A549 (cell line): ENCODE results near the gene TSC22D3. TPM values are rescaled to one million over a fixed set of nuclear protein-coding genes. Genes with fewer than 3 reads are reported as not detected.
"Not testable (repeated sequence)": the region's sequence is repeated elsewhere in the genome, so short reads cannot be mapped to it uniquely, and the experiment has no call there.

Experiments used
- ATAC-seq, 2 experiments: fragments of 200-7000 bp in 1 of 2; fragments of >200 bp in 1 of 2; cut with Nextera tagmentation in 1 of 2; cut with Tn5 transposase in 1 of 2; 3 replicates each; pipeline versions ENCODE4 v1.8.0 to v1.9.1; 2018 to 2020; ENCODE audit warnings: mild to moderate bottlenecking in 1 of 2, moderate library complexity in 1 of 2
- CTCF ChIA-PET: fragments of 300-600 bp; sonication (Branson Sonifier 250); formaldehyde crosslinking; extraction: SDS; loops from one replicate; lab custom pipeline; 2021; ENCODE audit warnings: antibody characterized with exemption, inconsistent platforms; lab: Yijun Ruan, JAX
- POLR2A ChIA-PET: fragments of 350-600 bp; formaldehyde crosslinking; extraction: SDS; loops from one replicate; lab custom pipeline; 2021; ENCODE audit warnings: antibody characterized with exemption, inconsistent platforms; lab: Yijun Ruan, JAX
- DNase-seq, 2 experiments: peaks; one replicate each; pipeline versions ENCODE4 v3.0.0 to v3.0.0-alpha.2; 2011 to 2016; ENCODE audit warnings: low read depth in 1 of 2, low spot score in 1 of 2
- FAIRE-seq: peaks from 2 replicates; lab custom pipeline; 2011; peaks lifted over from hg19 to GRCh38; lab: Jason Lieb, UNC
- H3K27ac ChIP-seq, 2 experiments: fragments of >200 bp; sonication (Bioruptor Twin); formaldehyde crosslinking; 3 replicates each; pipeline ENCODE4 v1.5.1; 2016 to 2017
- H3K4me1 ChIP-seq: fragments of >200 bp; sonication (Bioruptor Twin); formaldehyde crosslinking; 3 replicates; pipeline ENCODE4 v1.6.1; 2016
- H3K4me2 ChIP-seq: fragments of >200 bp; sonication (Bioruptor Twin); formaldehyde crosslinking; 3 replicates; pipeline ENCODE4 v1.6.1; 2016
- H3K4me3 ChIP-seq: fragments of >200 bp; sonication (Bioruptor Twin); formaldehyde crosslinking; 3 replicates; pipeline ENCODE4 v1.5.1; 2016
- H3K9me3 ChIP-seq: fragments of >200 bp; sonication (Bioruptor Twin); formaldehyde crosslinking; 3 replicates; pipeline ENCODE4 v1.6.1; 2016
- CBX2 ChIP-seq: fragments of 200-600 bp; sonication (generic); IDR thresholded peaks from 2 replicates; pipeline ENCODE4 v1.6.1; 2016; ENCODE audit warnings: low read depth, mild to moderate bottlenecking, borderline replicate concordance
- CEBPB ChIP-seq, 2 experiments: fragments of >200 bp in 1 of 2; sonication (Bioruptor Twin) in 1 of 2; formaldehyde crosslinking in 1 of 2; IDR thresholded peaks; 2 replicates each; pipeline ENCODE4 v1.6.1; 2012 to 2016
- CHD2 ChIP-seq: fragments of 150-350 bp; IDR thresholded peaks from 2 replicates; pipeline ENCODE4 v1.6.1; 2014; ENCODE audit warnings: low read length; ENCODE audit not compliant: partially characterized antibody
- CTCF ChIP-seq: fragments of >200 bp; sonication (Bioruptor Twin); formaldehyde crosslinking; IDR thresholded peaks from 3 replicates; pipeline ENCODE4 v1.5.1; 2016
- EP300 ChIP-seq, 2 experiments: fragments of >200 bp; sonication (Bioruptor Twin); formaldehyde crosslinking; IDR thresholded peaks; 2 replicates in 1 of 2; 3 replicates in 1 of 2; pipeline ENCODE4 v1.6.1; 2016 to 2017
- ESRRA ChIP-seq: fragments of 150-350 bp; IDR thresholded peaks from 2 replicates; pipeline ENCODE4 v1.6.1; 2014; ENCODE audit warnings: mild to moderate bottlenecking, low read length, borderline replicate concordance
- FOXS1 ChIP-seq: fragments of 250-450 bp; sonication (Bioruptor Pico); IDR thresholded peaks from 2 replicates; pipeline ENCODE4 v1.5.0; 2020; ENCODE audit warnings: mild to moderate bottlenecking, moderate library complexity
- HDAC2 ChIP-seq: fragments of 200-600 bp; sonication (generic); IDR thresholded peaks from 2 replicates; pipeline ENCODE4 v1.6.1; 2016
- HEYL ChIP-seq: fragments of 250-450 bp; sonication (Bioruptor Pico); IDR thresholded peaks from 2 replicates; pipeline ENCODE4 v1.8.0; 2021; ENCODE audit warnings: mild to moderate bottlenecking, moderate library complexity
- HOXA7 ChIP-seq: fragments of 250-450 bp; sonication (Bioruptor Pico); IDR thresholded peaks from 2 replicates; pipeline ENCODE4 v1.5.0; 2020; ENCODE audit warnings: mild to moderate bottlenecking, moderate library complexity
- KDM1A ChIP-seq: fragments of 200-600 bp; sonication (generic); IDR thresholded peaks from 2 replicates; pipeline ENCODE4 v1.6.1; 2016; ENCODE audit warnings: low read depth, mild to moderate bottlenecking
- KDM5A ChIP-seq: fragments of 200-600 bp; sonication (generic); IDR thresholded peaks from 2 replicates; pipeline ENCODE4 v1.6.1; 2016; ENCODE audit warnings: antibody characterized with exemption, mild to moderate bottlenecking
- MAZ ChIP-seq: fragments of 150-350 bp; IDR thresholded peaks from 2 replicates; pipeline ENCODE4 v1.6.1; 2014; ENCODE audit warnings: antibody characterized with exemption, low read depth, low read length, borderline replicate concordance
- NR3C1 ChIP-seq: fragments of >200 bp; sonication (Bioruptor Twin); formaldehyde crosslinking; IDR thresholded peaks from 3 replicates; pipeline ENCODE4 v1.6.1; 2017
- PHF8 ChIP-seq: fragments of 200-600 bp; sonication (generic); IDR thresholded peaks from 2 replicates; pipeline ENCODE4 v1.6.1; 2016; ENCODE audit warnings: low read depth, mild to moderate bottlenecking, antibody characterized with exemption, moderate library complexity, borderline replicate concordance
- POLR2A ChIP-seq: IDR thresholded peaks from 2 replicates; pipeline ENCODE4 v1.6.1; 2012; ENCODE audit warnings: mild to moderate bottlenecking, low read length
- RARB ChIP-seq: fragments of 250-450 bp; sonication (Bioruptor Pico); IDR thresholded peaks from 2 replicates; pipeline ENCODE4 v1.8.0; 2021; ENCODE audit warnings: mild to moderate bottlenecking, moderate library complexity
- RCOR1 ChIP-seq: fragments of 150-350 bp; IDR thresholded peaks from 2 replicates; pipeline ENCODE4 v1.6.1; 2014; ENCODE audit warnings: antibody characterized with exemption, low read length, low read depth
- SMC3 ChIP-seq: fragments of >200 bp; sonication (Bioruptor Twin); formaldehyde crosslinking; IDR thresholded peaks from 3 replicates; pipeline ENCODE4 v1.6.1; 2018; ENCODE audit warnings: inconsistent platforms
- ZFP36 ChIP-seq: fragments of 450-650 bp; IDR thresholded peaks from 2 replicates; pipeline ENCODE4 v1.6.1; 2014; ENCODE audit warnings: borderline replicate concordance; ENCODE audit not compliant: partially characterized antibody
- ZNF302 ChIP-seq: fragments of 250-450 bp; sonication (Bioruptor Pico); IDR thresholded peaks from 2 replicates; pipeline ENCODE4 v1.9.0; 2021; ENCODE audit warnings: inconsistent platforms, mild to moderate bottlenecking, moderate library complexity
- WGBS: methylation state at CpG from one replicate; pipeline ENCODE4 v1.1.6; 2017; ENCODE audit errors: missing lambda C conversion rate; 5-methylcytosine and 5-hydroxymethylcytosine counted together
- polyA plus RNA-seq, 4 experiments: library from polyadenylated mRNA; depleted of rRNA in 3 of 4; stranded (reverse); fragments of >200 nt; fragmentation: RNase III in 1 of 4; extraction: RNeasy Plus Mini Kit Qiagen cat#74134 plus additional on column Dnase treatment in 1 of 4; gene quantifications; 2 replicates in 3 of 4; 3 replicates in 1 of 4; pipeline ENCODE4 v1.2.3, GENCODE V29; 2011 to 2017
- TF ChIP-seq, protein P1 (sequence below): fragments of 150-350 bp; IDR thresholded peaks from 2 replicates; pipeline ENCODE4 v1.6.1; 2014; ENCODE audit warnings: low read depth, mild to moderate bottlenecking, low read length

TSC22D3 gene
- polyA plus RNA-seq, 2 of the 4 experiments (the other 2 are of a cell fraction) = 12.2 to 65.4 TPM

- Histone ChIP-seq H3K9me3 (no peaks in the 10 kb centered on the region), H3K4me3 (no peak overlapping the region), H3K4me1 (no peaks in the 10 kb centered on the region), H3K4me2 (no peak overlapping the region), H3K27ac (no peak overlapping the region)
- no peak for TF ChIP-seq KDM5A
- TF ChIP-seq, protein P1, sequence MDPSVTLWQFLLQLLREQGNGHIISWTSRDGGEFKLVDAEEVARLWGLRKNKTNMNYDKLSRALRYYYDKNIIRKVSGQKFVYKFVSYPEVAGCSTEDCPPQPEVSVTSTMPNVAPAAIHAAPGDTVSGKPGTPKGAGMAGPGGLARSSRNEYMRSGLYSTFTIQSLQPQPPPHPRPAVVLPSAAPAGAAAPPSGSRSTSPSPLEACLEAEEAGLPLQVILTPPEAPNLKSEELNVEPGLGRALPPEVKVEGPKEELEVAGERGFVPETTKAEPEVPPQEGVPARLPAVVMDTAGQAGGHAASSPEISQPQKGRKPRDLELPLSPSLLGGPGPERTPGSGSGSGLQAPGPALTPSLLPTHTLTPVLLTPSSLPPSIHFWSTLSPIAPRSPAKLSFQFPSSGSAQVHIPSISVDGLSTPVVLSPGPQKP = no peak
- no peak for ATAC-seq
- WGBS = 70% methylated on average over 5 of the region's 5 CpGs
- FAIRE-seq = no peak
- no peak for DNase-seq
- ChIA-PET POLR2A (no interaction called here), CTCF (no interaction called here)
Measured at GRCh38 chrX:107691024-107691448, 84.6 kb downstream of the TSC22D3 start.

DNA sequence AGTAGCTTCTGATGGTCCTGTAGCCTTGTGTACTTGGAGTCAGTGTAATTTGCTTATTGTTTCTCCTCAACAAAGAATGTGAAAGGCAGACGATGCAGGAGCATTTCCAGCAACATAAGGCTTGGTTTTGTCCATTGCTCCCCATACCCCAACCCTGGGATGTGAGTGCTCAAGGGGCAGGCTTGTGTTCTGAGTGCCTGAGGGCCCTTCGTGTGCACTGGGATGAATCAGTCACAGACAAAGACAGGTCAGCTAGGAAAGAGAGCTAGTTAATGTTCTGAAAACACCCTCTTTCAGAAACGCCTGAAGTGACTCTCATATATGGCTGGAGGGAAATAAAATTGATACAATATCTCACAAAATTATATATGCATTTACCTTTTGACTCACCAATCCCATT, 88.1 kb downstream of the TSC22D3 start:
- 52% methylated on average over 3 of the region's 3 CpGs for WGBS
- H3K9me3 ChIP-seq = no peaks in the 10 kb centered on the region
- H3K27ac ChIP-seq = no peak overlapping the region
- DNase-seq = no peak
- no peaks in the 10 kb centered on the region for H3K4me1 ChIP-seq
- ChIA-PET CTCF (no interaction called here), POLR2A (no interaction called here)
- TF ChIP-seq EP300 (IDR thresholded peaks at IDR 0.05) = no peak
- no peak for TF ChIP-seq CBX2
- TF ChIP-seq POLR2A = no peak
- TF ChIP-seq KDM1A = no peak
- no peak for TF ChIP-seq CEBPB (IDR thresholded peaks at IDR 0.05)
- no peak for TF ChIP-seq CTCF
- TF ChIP-seq ZFP36 = no peak
- TF ChIP-seq RCOR1 = no peak
- TF ChIP-seq NR3C1 = no peak
- TF ChIP-seq HDAC2 = no peak
- no peak for TF ChIP-seq HEYL (CRISPR knock-in tag)
- TF ChIP-seq HOXA7 (CRISPR knock-in tag) = no peak
- TF ChIP-seq CHD2 = no peak
- TF ChIP-seq FOXS1 = no peak
- H3K4me3 ChIP-seq = no peak overlapping the region
- FAIRE-seq = no peak
- no peak for ATAC-seq
- no peak overlapping the region for H3K4me2 ChIP-seq

GRCh38 chrX:107686792-107687191, 88.8 kb downstream of the TSC22D3 start:
- ChIA-PET CTCF (interaction anchor here (1.1 to 1.2 kb wide), 4 partner anchors 21 to 1193 kb away, joined by 3 to 5 read pairs (median 3); no protein-coding TSS in a partner anchor), POLR2A (no interaction called here)
- Histone ChIP-seq H3K27ac (no peak overlapping the region; a peak in 1 of 6 replicates), H3K9me3 (no peaks in the 10 kb centered on the region), H3K4me3 (no peak overlapping the region), H3K4me2 (peak overlapping the region; percentile 3; the same call in 1 of the 3 replicates), H3K4me1 (no peaks in the 10 kb centered on the region)
- no peak for ATAC-seq
- WGBS = 37% methylated on average over 3 of the region's 3 CpGs
- no peak for FAIRE-seq
- TF ChIP-seq RARB (no peak), ZNF302 (CRISPR knock-in tag) (no peak), ESRRA (no peak)
- DNase-seq = no peak

DNA sequence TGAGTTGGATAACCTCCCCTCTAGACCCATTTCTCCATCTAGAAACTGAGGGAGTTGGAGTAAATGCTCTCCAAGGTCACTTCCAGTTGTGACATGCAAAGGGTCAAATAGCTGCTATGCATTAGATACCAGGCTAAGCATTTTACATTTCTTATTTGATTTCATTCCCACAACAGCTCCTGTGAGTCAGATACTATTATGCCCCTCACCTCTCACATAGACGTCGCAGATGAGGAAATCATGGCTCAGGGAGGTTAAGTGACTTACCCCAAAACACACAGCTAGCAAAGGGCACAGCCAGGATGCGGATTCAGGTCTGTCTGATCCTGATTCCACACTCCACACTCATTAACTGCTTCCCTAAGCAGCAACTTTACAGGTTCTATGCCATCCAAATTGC, 89.6 kb downstream of the TSC22D3 start:
- ChIA-PET POLR2A (no interaction called here), CTCF (interaction anchor here (1.1 to 1.2 kb wide), 4 partner anchors 21 to 1192 kb away, joined by 3 to 5 read pairs (median 3); no protein-coding TSS in a partner anchor)
- no peaks in the 10 kb centered on the region for H3K9me3 ChIP-seq
- no peak for TF ChIP-seq MAZ
- TF ChIP-seq HOXA7 (CRISPR knock-in tag) = no peak
- no peak for TF ChIP-seq PHF8
- no peak for TF ChIP-seq CHD2
- no peak for TF ChIP-seq SMC3
- no peak for TF ChIP-seq FOXS1
- no peaks in the 10 kb centered on the region for H3K4me1 ChIP-seq
- DNase-seq = no peak
- 64% methylated on average over 3 of the region's 3 CpGs for WGBS
- H3K27ac ChIP-seq = no peak overlapping the region; a peak in 1 of 6 replicates
- FAIRE-seq = no peak
- H3K4me3 ChIP-seq = no peak overlapping the region
- no peak overlapping the region for H3K4me2 ChIP-seq
- no peak for ATAC-seq

GRCh38 chrX:107685586-107685985, 90.0 kb downstream of the TSC22D3 start:
- FAIRE-seq, H3K9me3 ChIP-seq, ATAC-seq, DNase-seq, POLR2A ChIA-PET, H3K4me3 ChIP-seq, H3K4me1 ChIP-seq, H3K27ac ChIP-seq, H3K4me2 ChIP-seq: not testable (repeated sequence)
- 88% methylated on average over 9 of the region's 9 CpGs for WGBS
- CTCF ChIA-PET = interaction anchor here (0.7 to 1.2 kb wide), 3 partner anchors 26 to 1192 kb away, joined by 3 to 5 read pairs (median 3); no protein-coding TSS in a partner anchor
